HepG2 (cell line): ENCODE measurements around the gene MRPL58. TPM values are rescaled to one million over a fixed set of nuclear protein-coding genes. Genes with fewer than 3 reads are reported as not detected.

ENCODE experiments used
- ASH2L ChIP-seq: fragments of 300-600, 200-600 bp; sonication (generic); IDR thresholded peaks from 2 replicates; pipeline ENCODE4 v1.7.0; 2017; ENCODE audit warnings: low read depth, mild to moderate bottlenecking, moderate library complexity, mixed read lengths, low read length; ENCODE audit not compliant: insufficient read length
- FOXO1 ChIP-seq: sonication (generic); formaldehyde crosslinking; IDR thresholded peaks from 2 replicates; pipeline ENCODE4 v1.4.0; 2020; ENCODE audit warnings: missing genetic modification reagents
- GFI1 ChIP-seq: sonication (generic); formaldehyde crosslinking; IDR thresholded peaks from 2 replicates; pipeline ENCODE4 v1.5.0; 2020; ENCODE audit warnings: missing genetic modification reagents, mild to moderate bottlenecking, borderline replicate concordance
- GPN1 ChIP-seq: sonication (generic); formaldehyde crosslinking; IDR thresholded peaks from 2 replicates; pipeline ENCODE4 v1.5.1; 2020; ENCODE audit warnings: missing genetic modification reagents, borderline replicate concordance
- HES4 ChIP-seq: sonication (generic); formaldehyde crosslinking; IDR thresholded peaks from 2 replicates; pipeline ENCODE4 v1.9.0; 2021; ENCODE audit warnings: mild to moderate bottlenecking, missing genetic modification reagents, borderline replicate concordance
- KDM5B ChIP-seq: sonication (generic); formaldehyde crosslinking; IDR thresholded peaks from 2 replicates; pipeline ENCODE4 v1.4.0; 2020; ENCODE audit warnings: missing genetic modification reagents, mild to moderate bottlenecking, borderline replicate concordance
- KLF13 ChIP-seq: sonication (generic); formaldehyde crosslinking; IDR thresholded peaks from 2 replicates; pipeline ENCODE4 v1.4.0; 2020; ENCODE audit warnings: mild to moderate bottlenecking, missing genetic modification reagents
- MAX ChIP-seq: IDR thresholded peaks from 2 replicates; pipeline ENCODE4 v1.6.1; 2012; ENCODE audit warnings: inconsistent platforms
- MXI1 ChIP-seq: IDR thresholded peaks from 3 replicates; pipeline ENCODE4 v1.6.1; 2012; ENCODE audit warnings: low read depth, low read length, inconsistent platforms, borderline replicate concordance
- PHF20 ChIP-seq: sonication (generic); formaldehyde crosslinking; IDR thresholded peaks from 2 replicates; pipeline ENCODE4 v1.5.0; 2020; ENCODE audit warnings: mild to moderate bottlenecking, missing genetic modification reagents
- PRDM10 ChIP-seq: sonication (generic); formaldehyde crosslinking; IDR thresholded peaks from 2 replicates; pipeline ENCODE4 v1.4.0; 2020; ENCODE audit warnings: low read depth, missing genetic modification reagents
- RBM22 ChIP-seq: fragments of 200-400 bp; formaldehyde crosslinking; optimal IDR thresholded peaks from 2 replicates; pipeline ENCODE3; 2017; ENCODE audit warnings: mild to moderate bottlenecking, low read length, moderate library complexity
- SNRNP70 ChIP-seq: fragments of 200-400 bp; formaldehyde crosslinking; IDR thresholded peaks from 2 replicates; pipeline ENCODE4 v1.6.1; 2017; ENCODE audit warnings: mild to moderate bottlenecking, low read depth, low read length, moderate library complexity
- ZFX ChIP-seq: sonication (generic); formaldehyde crosslinking; IDR thresholded peaks from 2 replicates; pipeline ENCODE4 v1.4.0; 2020; ENCODE audit warnings: mild to moderate bottlenecking, low read depth, missing genetic modification reagents, moderate library complexity
- ZKSCAN5 ChIP-seq: sonication (generic); formaldehyde crosslinking; IDR thresholded peaks from 2 replicates; pipeline ENCODE4 v1.5.1; 2020; ENCODE audit warnings: mild to moderate bottlenecking, missing genetic modification reagents
- ZNF101 ChIP-seq: sonication (generic); formaldehyde crosslinking; IDR thresholded peaks from 2 replicates; pipeline ENCODE4 v1.4.0; 2020; ENCODE audit warnings: mild to moderate bottlenecking, low read depth, missing genetic modification reagents, borderline replicate concordance
- ZNF549 ChIP-seq: sonication (generic); formaldehyde crosslinking; IDR thresholded peaks from 2 replicates; pipeline ENCODE4 v1.5.0; 2020; ENCODE audit warnings: missing genetic modification reagents
- ZNF597 ChIP-seq: sonication (generic); formaldehyde crosslinking; IDR thresholded peaks from 2 replicates; pipeline ENCODE4 v1.5.0; 2020; ENCODE audit warnings: missing genetic modification reagents
- ZNF737 ChIP-seq: sonication (generic); formaldehyde crosslinking; IDR thresholded peaks from 2 replicates; pipeline ENCODE4 v1.5.0; 2020; ENCODE audit warnings: missing genetic modification reagents, mild to moderate bottlenecking, borderline replicate concordance
- ZNF749 ChIP-seq: sonication (generic); formaldehyde crosslinking; IDR thresholded peaks from 2 replicates; pipeline ENCODE4 v1.8.0; 2022; ENCODE audit warnings: mild to moderate bottlenecking, missing genetic modification reagents, moderate library complexity, borderline replicate concordance
- ZSCAN12 ChIP-seq: sonication (generic); formaldehyde crosslinking; IDR thresholded peaks from 2 replicates; pipeline ENCODE4 v1.9.0; 2021; ENCODE audit warnings: mild to moderate bottlenecking, missing genetic modification reagents
- ZSCAN30 ChIP-seq: sonication (generic); formaldehyde crosslinking; IDR thresholded peaks from 2 replicates; pipeline ENCODE4 v1.5.0; 2020; ENCODE audit warnings: mild to moderate bottlenecking, missing genetic modification reagents
- polyA plus RNA-seq, 8 experiments: library from polyadenylated mRNA; depleted of rRNA in 3 of 8; stranded (reverse) in 7 of 8; unstranded in 1 of 8; fragments of >200 nt; fragmentation: Illumina TruSeq in 4 of 8; extraction: Trizol in 4 of 8; gene quantifications; 2 replicates each; pipeline versions ENCODE4 v1.2.1 to v1.2.3, GENCODE V29; 2011 to 2016; ENCODE audit warnings: low read depth in 4 of 8, missing spikeins in 1 of 8, mixed read lengths in 1 of 8; ENCODE audit not compliant: insufficient read depth in 1 of 8
- total RNA-seq, 5 experiments: library from RNA; depleted of rRNA; stranded (reverse); fragments of >200 nt; fragmentation: Illumina TruSeq; extraction: Trizol; gene quantifications; 2 replicates each; pipeline ENCODE4 v1.2.3, GENCODE V29; 2016; ENCODE audit warnings: low read depth in 1 of 5

The MRPL58 gene
- total and polyA plus RNA-seq, 2 of the 13 experiments (the other 11 are each of a cell fraction or from before 2014, with no cell fraction given) = 44.9 to 68.9 TPM

GRCh38 chr17:75033346-75034235, 21.1 kb downstream of the MRPL58 start (continued):
- TF ChIP-seq MAX = peak; percentile 97
- TF ChIP-seq PRDM10 = peak; percentile 86
- peak; percentile 96 for TF ChIP-seq RBM22
- TF ChIP-seq ZKSCAN5 = no peak
- TF ChIP-seq HES4 (CRISPR knock-in tag) = no peak; the same call in 1 of the 2 replicates
- TF ChIP-seq FOXO1 (CRISPR knock-in tag) = peak; percentile 67; the same call in 1 of the 2 replicates
- TF ChIP-seq ZNF549 = no peak
- TF ChIP-seq GFI1 = no peak
- TF ChIP-seq ZSCAN12 (CRISPR knock-in tag) = no peak
- peak; percentile 56; the same call in 1 of the 2 replicates for TF ChIP-seq KDM5B (CRISPR knock-in tag)
- no peak for TF ChIP-seq ZNF737 (CRISPR knock-in tag)
- TF ChIP-seq ZNF101 (CRISPR knock-in tag) = peak; percentile 61; the same call in 1 of the 2 replicates
- TF ChIP-seq MXI1 = peak; percentile 92; the same call in 2 of the 3 replicates
- TF ChIP-seq PHF20 (CRISPR knock-in tag) = peak; percentile 13; the same call in 1 of the 2 replicates
- TF ChIP-seq SNRNP70 = no peak
- TF ChIP-seq ZFX (CRISPR knock-in tag) = peak; percentile 93
- TF ChIP-seq ASH2L = peak; percentile 54
- no peak; the same call in 1 of the 2 replicates for TF ChIP-seq ZSCAN30 (CRISPR knock-in tag)
- 0 out of 2 replicates have a peak, but pooled peaks have one; percentile 50 for TF ChIP-seq ZNF597
- TF ChIP-seq KLF13 = peak; percentile 70; the same call in 1 of the 2 replicates
- TF ChIP-seq GPN1 = no peak
- TF ChIP-seq ZNF749 (CRISPR knock-in tag) = peak; percentile 41; the same call in 1 of the 2 replicates
